Right cardiac atrium (tissue), 5 donors: Measurements from ENCODE around the gene KRTAP4-6. TPM values are rescaled to one million over a fixed set of nuclear protein-coding genes. Genes with fewer than 3 reads are reported as not detected.
"Not testable (repeated sequence)": the region's sequence is repeated elsewhere in the genome, so short reads cannot be mapped to it uniquely, and the experiment has no call there.

Experiments used
- ATAC-seq, 2 donors: fragments of 200-7000 bp; cut with Tn5 transposase; one replicate each; pipeline versions ENCODE4 v1.8.0 to v1.9.1; 2020; ENCODE audit warnings: moderate library complexity in 2 of 2, mild to moderate bottlenecking in 1 of 2
- DNase-seq, 3 donors: peaks; one replicate each; pipeline ENCODE4 v3.0.0-alpha.2; 2020
- H3K27ac ChIP-seq: one replicate; pipeline ENCODE4 v1.5.1; 2013; ENCODE audit warnings: mild to moderate bottlenecking, low read length, control low read depth, moderate library complexity
- H3K27me3 ChIP-seq: one replicate; pipeline ENCODE4 v1.6.1; 2013; ENCODE audit not compliant: control insufficient read depth, insufficient read depth
- H3K4me1 ChIP-seq: one replicate; pipeline ENCODE4 v1.6.1; 2013; ENCODE audit warnings: low read length; ENCODE audit not compliant: control insufficient read depth, insufficient read depth
- H3K4me3 ChIP-seq: one replicate; pipeline ENCODE4 v1.5.1; 2013; ENCODE audit warnings: low read length, control low read depth
- H3K9me3 ChIP-seq: one replicate; pipeline ENCODE4 v1.6.1; 2013; ENCODE audit warnings: low read length; ENCODE audit not compliant: control insufficient read depth
- WGBS: extraction: QIAGEN DNeasy Blood & Tissue Kit; methylation state at CpG from one replicate; pipeline ENCODE4 v1.1.7; 2013; 5-methylcytosine and 5-hydroxymethylcytosine counted together
- intact Hi-C, 4 donors: fragments of 100-400 bp; cut with DNase I; formaldehyde crosslinking; loops; one replicate each; pipeline versions ENCODE4 v1.11.0 to v1.14.0; 2022 to 2023
- polyA plus RNA-seq: library from polyadenylated mRNA; stranded (reverse); fragments of 200-250 nt; gene quantifications from one replicate; pipeline ENCODE4 v1.2.3, GENCODE V29; 2013
- total RNA-seq, 4 donors: library from RNA; stranded (reverse); fragmentation: NEBNext Ultra II Directional; extraction: Animal tissue kit (Norgen Biotek cat#: 25700); gene quantifications; one replicate each; pipeline ENCODE4 v1.2.1, GENCODE V29; 2021
- donor health status: healthy with polysubstance abuse.
- donor health status: DM: no; HTN: yes; CAD: no.
- donor health status: DM: no; HTN: no; CAD: no.
- donor health status: DM: no; HTN: yes; CAD: no; lungs with severe emphysema.
- donor health status: DM: yes; HTN: yes; CAD: no.

Gene KRTAP4-6
- total and polyA plus RNA-seq, 5 donors = not detected

- H3K27me3 ChIP-seq = no peaks in the 10 kb centered on the region
These were observed 36.4 kb downstream of the KRTAP4-6 start for GRCh38 chr17:41103896-41104295.

GRCh38 chr17:41101586-41102259, 38.6 kb downstream of the KRTAP4-6 start, which contains the start of gene KRTAP4-16:
TSS of gene KRTAP4-16 (minus strand) at chr17:41102209. CDS start at chr17:41102209, 0 bp downstream.
- WGBS = 45% methylated on average over 10 of the region's 10 CpGs
- H3K9me3 ChIP-seq = no peaks in the 10 kb centered on the region
- H3K4me3 ChIP-seq = no peak within 1 kb of the TSS
- H3K27me3 ChIP-seq = no peaks in the 10 kb centered on the region
- intact Hi-C loops = no loop called here
- DNase-seq = no peak
- H3K4me1 ChIP-seq = no peaks in the 10 kb centered on the region
- ATAC-seq = no peak
- no peak within 1 kb of the TSS for H3K27ac ChIP-seq

More at GRCh38 chr17:41103896-41104295, 36.4 kb downstream of the KRTAP4-6 start:
- H3K27ac ChIP-seq = no peak overlapping the region
- DNase-seq (no peak), ATAC-seq (no peak)
- intact Hi-C loops = no loop called here
- no peaks in the 10 kb centered on the region for H3K4me1 ChIP-seq
- 91% methylated on average over 1 of the region's 1 CpG for WGBS
- no peaks in the 10 kb centered on the region for H3K9me3 ChIP-seq
- H3K4me3 ChIP-seq = no peak overlapping the region

GRCh38 chr17:41099682-41100480, 40.5 kb downstream of the KRTAP4-6 start:
- H3K9me3 ChIP-seq, H3K27ac ChIP-seq, H3K27me3 ChIP-seq, H3K4me1 ChIP-seq, DNase-seq, H3K4me3 ChIP-seq, intact Hi-C loops, ATAC-seq: not testable (repeated sequence)
- 48% methylated on average over 7 of the region's 7 CpGs for WGBS

- no peak for ATAC-seq
- no peak overlapping the region for H3K27ac ChIP-seq
- no peak for DNase-seq
- no peaks in the 10 kb centered on the region for H3K27me3 ChIP-seq
- WGBS = 81% methylated on average over 6 of the region's 6 CpGs
- intact Hi-C loops = no loop called here
- H3K4me3 ChIP-seq = no peak overlapping the region
- no peaks in the 10 kb centered on the region for H3K4me1 ChIP-seq
- H3K9me3 ChIP-seq = no peaks in the 10 kb centered on the region
These were observed 41.9 kb downstream of the KRTAP4-6 start for GRCh38 chr17:41098481-41098880.

GRCh38 chr17:41098042-41098441, 42.3 kb downstream of the KRTAP4-6 start, which contains the start of gene KRTAP4-8:
TSS of gene KRTAP4-8 (minus strand) at chr17:41098142. CDS start at chr17:41098084, 58 bp downstream.
- Histone ChIP-seq H3K9me3 (no peaks in the 10 kb centered on the region), H3K4me1 (no peaks in the 10 kb centered on the region), H3K27me3 (no peaks in the 10 kb centered on the region), H3K27ac (no peak within 1 kb of the TSS), H3K4me3 (no peak within 1 kb of the TSS)
- intact Hi-C loops = no loop called here
- 58% methylated on average over 4 of the region's 4 CpGs for WGBS
- DNase-seq (no peak), ATAC-seq (no peak)

GRCh38 chr17:41096055-41096454, 44.3 kb downstream of the KRTAP4-6 start:
- Histone ChIP-seq H3K4me3 (no peak overlapping the region), H3K27me3 (no peaks in the 10 kb centered on the region), H3K4me1 (no peaks in the 10 kb centered on the region), H3K27ac (no peak overlapping the region), H3K9me3 (no peaks in the 10 kb centered on the region)
- intact Hi-C loops = no loop called here
- no peak for ATAC-seq
- 74% methylated on average over 7 of the region's 7 CpGs for WGBS
- no peak for DNase-seq

Other genes starting within 250 kb of the KRTAP4-6 start
Only the 30 nearest of the 39 such genes appear.
- gene KRTAP3-3, start 146.4 kb downstream of the KRTAP4-6 start, total RNA-seq = not detected
- gene KRTAP3-3, start 146.4 kb downstream of the KRTAP4-6 start, polyA plus RNA-seq = not detected
- gene KRTAP3-2, start 140.6 kb downstream of the KRTAP4-6 start, total RNA-seq = not detected
- not detected for gene KRTAP3-2, start 140.6 kb downstream of the KRTAP4-6 start, polyA plus RNA-seq
- not detected for gene KRTAP3-1, start 131.4 kb downstream of the KRTAP4-6 start, total RNA-seq
- gene KRTAP3-1, start 131.4 kb downstream of the KRTAP4-6 start, polyA plus RNA-seq = not detected
- gene KRTAP1-5, start 113.3 kb downstream of the KRTAP4-6 start, total RNA-seq = not detected
- not detected for gene KRTAP1-5, start 113.3 kb downstream of the KRTAP4-6 start, polyA plus RNA-seq
- not detected for gene KRTAP1-4, start 110.3 kb downstream of the KRTAP4-6 start, total RNA-seq
- not detected for gene KRTAP1-4, start 110.3 kb downstream of the KRTAP4-6 start, polyA plus RNA-seq
- gene KRTAP1-3, start 105.7 kb downstream of the KRTAP4-6 start, total RNA-seq = not detected
- not detected for gene KRTAP1-3, start 105.7 kb downstream of the KRTAP4-6 start, polyA plus RNA-seq
- gene KRTAP1-1, start 99.1 kb downstream of the KRTAP4-6 start, total RNA-seq = not detected
- gene KRTAP1-1, start 99.1 kb downstream of the KRTAP4-6 start, polyA plus RNA-seq = not detected
- gene KRTAP2-1, start 93.2 kb downstream of the KRTAP4-6 start, total RNA-seq = not detected
- gene KRTAP2-1, start 93.2 kb downstream of the KRTAP4-6 start, polyA plus RNA-seq = not detected
- not detected for gene KRTAP2-2, start 85.3 kb downstream of the KRTAP4-6 start, total RNA-seq
- not detected for gene KRTAP2-2, start 85.3 kb downstream of the KRTAP4-6 start, polyA plus RNA-seq
- not detected for gene KRTAP2-3, start 80.4 kb downstream of the KRTAP4-6 start, total RNA-seq
- not detected for gene KRTAP2-3, start 80.4 kb downstream of the KRTAP4-6 start, polyA plus RNA-seq
- not detected for gene KRTAP2-4, start 74.7 kb downstream of the KRTAP4-6 start, total RNA-seq
- not detected for gene KRTAP2-4, start 74.7 kb downstream of the KRTAP4-6 start, polyA plus RNA-seq
- gene KRTAP4-7, start 56.4 kb downstream of the KRTAP4-6 start, total RNA-seq = not detected
- gene KRTAP4-7, start 56.4 kb downstream of the KRTAP4-6 start, polyA plus RNA-seq = not detected
- gene KRTAP4-8, start 42.4 kb downstream of the KRTAP4-6 start, total RNA-seq = not detected
- gene KRTAP4-8, start 42.4 kb downstream of the KRTAP4-6 start, polyA plus RNA-seq = not detected
- not detected for gene KRTAP4-16, start 38.3 kb downstream of the KRTAP4-6 start, total RNA-seq
- not detected for gene KRTAP4-16, start 38.3 kb downstream of the KRTAP4-6 start, polyA plus RNA-seq
- gene KRTAP4-9, start 35.2 kb downstream of the KRTAP4-6 start, total RNA-seq = not detected
- gene KRTAP4-9, start 35.2 kb downstream of the KRTAP4-6 start, polyA plus RNA-seq = not detected
- not detected for gene KRTAP4-11, start 22.2 kb downstream of the KRTAP4-6 start, total RNA-seq
- gene KRTAP4-11, start 22.2 kb downstream of the KRTAP4-6 start, polyA plus RNA-seq = not detected
- gene KRTAP4-12, start 16.4 kb downstream of the KRTAP4-6 start, total RNA-seq = not detected
- not detected for gene KRTAP4-12, start 16.4 kb downstream of the KRTAP4-6 start, polyA plus RNA-seq
- not detected for gene KRTAP4-5, start 9.3 kb upstream of the KRTAP4-6 start, total RNA-seq
- not detected for gene KRTAP4-5, start 9.3 kb upstream of the KRTAP4-6 start, polyA plus RNA-seq
- not detected for gene KRTAP4-4, start 20.2 kb upstream of the KRTAP4-6 start, total RNA-seq
- not detected for gene KRTAP4-4, start 20.2 kb upstream of the KRTAP4-6 start, polyA plus RNA-seq
- gene KRTAP4-3, start 27.7 kb upstream of the KRTAP4-6 start, total RNA-seq = not detected
- gene KRTAP4-3, start 27.7 kb upstream of the KRTAP4-6 start, polyA plus RNA-seq = not detected
- gene KRTAP4-2, start 37.7 kb upstream of the KRTAP4-6 start, total RNA-seq = not detected
- gene KRTAP4-2, start 37.7 kb upstream of the KRTAP4-6 start, polyA plus RNA-seq = not detected
- not detected for gene KRTAP4-1, start 44.4 kb upstream of the KRTAP4-6 start, total RNA-seq
- not detected for gene KRTAP4-1, start 44.4 kb upstream of the KRTAP4-6 start, polyA plus RNA-seq
- gene KRTAP9-1, start 49.3 kb upstream of the KRTAP4-6 start, total RNA-seq = not detected
- not detected for gene KRTAP9-1, start 49.3 kb upstream of the KRTAP4-6 start, polyA plus RNA-seq
- not detected for gene KRTAP9-2, start 86.1 kb upstream of the KRTAP4-6 start, total RNA-seq
- gene KRTAP9-2, start 86.1 kb upstream of the KRTAP4-6 start, polyA plus RNA-seq = not detected
- gene KRTAP9-3, start 91.9 kb upstream of the KRTAP4-6 start, total RNA-seq = not detected
- gene KRTAP9-3, start 91.9 kb upstream of the KRTAP4-6 start, polyA plus RNA-seq = not detected
- not detected for gene KRTAP9-8, start 97.5 kb upstream of the KRTAP4-6 start, total RNA-seq
- gene KRTAP9-8, start 97.5 kb upstream of the KRTAP4-6 start, polyA plus RNA-seq = not detected
- not detected for gene KRTAP9-4, start 109.1 kb upstream of the KRTAP4-6 start, total RNA-seq
- not detected for gene KRTAP9-4, start 109.1 kb upstream of the KRTAP4-6 start, polyA plus RNA-seq
- gene KRTAP9-9, start 114.8 kb upstream of the KRTAP4-6 start, total RNA-seq = not detected
- not detected for gene KRTAP9-9, start 114.8 kb upstream of the KRTAP4-6 start, polyA plus RNA-seq
- not detected for gene KRTAP9-6, start 124.8 kb upstream of the KRTAP4-6 start, total RNA-seq
- gene KRTAP9-6, start 124.8 kb upstream of the KRTAP4-6 start, polyA plus RNA-seq = not detected
- gene KRTAP9-7, start 135.2 kb upstream of the KRTAP4-6 start, total RNA-seq = not detected
- not detected for gene KRTAP9-7, start 135.2 kb upstream of the KRTAP4-6 start, polyA plus RNA-seq